ENCODE measurements around the gene DNAJC16.
"Not testable (repeated sequence)": the region's sequence is repeated elsewhere in the genome, so short reads cannot be mapped to it uniquely, and the experiment has no call there.

Gene DNAJC16

DNA sequence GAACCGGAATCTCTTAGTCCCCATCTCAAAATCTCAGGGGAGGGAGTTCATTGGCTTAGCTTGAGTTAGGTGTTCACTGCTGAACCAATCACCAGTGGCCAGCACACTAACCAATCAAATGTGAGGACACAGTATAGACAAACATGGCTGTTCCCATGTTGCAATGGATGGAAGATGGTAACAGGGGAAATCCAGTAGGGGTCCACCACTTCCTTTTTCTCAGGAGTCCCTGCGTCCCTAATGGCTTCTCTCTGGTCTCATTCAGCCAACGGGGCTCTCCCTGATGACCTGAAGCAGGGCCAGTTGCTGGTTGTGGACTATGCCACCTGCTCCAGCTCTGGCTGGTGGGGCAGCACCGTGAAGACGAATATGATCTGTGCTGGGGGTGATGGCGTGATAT is 41.0 kb upstream of the DNAJC16 start:
- TF ChIP-seq, protein P1, sequence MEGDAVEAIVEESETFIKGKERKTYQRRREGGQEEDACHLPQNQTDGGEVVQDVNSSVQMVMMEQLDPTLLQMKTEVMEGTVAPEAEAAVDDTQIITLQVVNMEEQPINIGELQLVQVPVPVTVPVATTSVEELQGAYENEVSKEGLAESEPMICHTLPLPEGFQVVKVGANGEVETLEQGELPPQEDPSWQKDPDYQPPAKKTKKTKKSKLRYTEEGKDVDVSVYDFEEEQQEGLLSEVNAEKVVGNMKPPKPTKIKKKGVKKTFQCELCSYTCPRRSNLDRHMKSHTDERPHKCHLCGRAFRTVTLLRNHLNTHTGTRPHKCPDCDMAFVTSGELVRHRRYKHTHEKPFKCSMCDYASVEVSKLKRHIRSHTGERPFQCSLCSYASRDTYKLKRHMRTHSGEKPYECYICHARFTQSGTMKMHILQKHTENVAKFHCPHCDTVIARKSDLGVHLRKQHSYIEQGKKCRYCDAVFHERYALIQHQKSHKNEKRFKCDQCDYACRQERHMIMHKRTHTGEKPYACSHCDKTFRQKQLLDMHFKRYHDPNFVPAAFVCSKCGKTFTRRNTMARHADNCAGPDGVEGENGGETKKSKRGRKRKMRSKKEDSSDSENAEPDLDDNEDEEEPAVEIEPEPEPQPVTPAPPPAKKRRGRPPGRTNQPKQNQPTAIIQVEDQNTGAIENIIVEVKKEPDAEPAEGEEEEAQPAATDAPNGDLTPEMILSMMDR (IDR thresholded peaks at IDR 0.05; ENCODE audit: extremely low read depth, missing control alignments) = no peak
- no peak for DNase-seq (ENCODE audit: low spot score)

DNA sequence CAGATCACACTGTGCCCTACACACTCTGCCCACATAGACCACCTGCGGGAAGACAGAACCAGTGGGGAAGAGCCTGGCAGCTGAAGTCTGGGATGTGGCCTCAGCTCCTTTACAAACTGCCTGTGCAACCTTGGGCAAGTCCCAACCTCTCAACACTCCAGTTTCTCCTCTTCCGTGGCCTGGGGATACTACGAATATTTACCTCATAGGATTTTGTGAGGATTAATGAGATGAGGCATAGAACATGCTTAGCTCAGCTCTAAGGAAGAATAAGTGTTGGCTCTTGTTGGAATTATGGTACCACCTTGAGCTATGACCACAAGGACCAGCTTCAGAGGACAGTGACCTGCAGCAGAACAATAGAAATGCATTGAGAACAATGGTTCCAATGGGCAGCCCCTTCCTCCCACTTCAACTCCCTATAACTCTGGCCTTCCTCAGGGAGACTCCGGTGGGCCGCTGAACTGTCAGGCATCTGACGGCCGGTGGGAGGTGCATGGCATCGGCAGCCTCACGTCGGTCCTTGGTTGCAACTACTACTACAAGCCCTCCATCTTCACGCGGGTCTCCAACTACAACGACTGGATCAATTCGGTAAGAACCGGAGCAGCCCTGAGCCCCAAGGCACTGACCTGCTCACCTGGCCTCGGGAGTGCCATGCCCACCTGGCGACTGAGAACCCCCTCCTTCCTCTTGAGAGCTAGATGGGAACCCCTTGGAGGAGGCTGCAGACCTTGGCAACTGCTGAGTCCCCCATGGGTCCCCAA is 39.6 kb upstream of the DNAJC16 start:
- DNase-seq (ENCODE audit: low spot score) = not testable (repeated sequence)

DNA sequence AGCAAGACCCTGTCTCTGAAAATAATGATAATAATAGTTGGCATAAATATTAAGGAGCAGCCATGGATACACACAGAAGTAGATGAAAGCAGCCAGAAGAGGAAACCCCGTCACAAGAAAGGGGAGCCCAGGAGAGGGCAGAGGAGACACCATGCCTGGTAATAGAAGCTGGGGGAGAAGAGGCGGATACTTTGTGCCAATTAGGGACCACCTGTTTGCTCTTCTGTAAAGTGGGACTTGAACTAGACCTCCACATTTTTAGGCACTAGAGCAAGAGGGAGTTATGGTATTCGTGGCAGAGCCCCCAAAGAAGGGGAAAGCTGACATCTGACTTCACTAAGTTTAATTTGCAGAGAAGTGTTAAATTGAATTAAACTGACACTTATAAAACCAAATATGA is 38.3 kb upstream of the DNAJC16 start:
- DNase-seq (ENCODE audit: low spot score) = no peak
- TF ChIP-seq, protein P1 (IDR thresholded peaks at IDR 0.05; ENCODE audit: extremely low read depth, missing control alignments) = no peak

DNA sequence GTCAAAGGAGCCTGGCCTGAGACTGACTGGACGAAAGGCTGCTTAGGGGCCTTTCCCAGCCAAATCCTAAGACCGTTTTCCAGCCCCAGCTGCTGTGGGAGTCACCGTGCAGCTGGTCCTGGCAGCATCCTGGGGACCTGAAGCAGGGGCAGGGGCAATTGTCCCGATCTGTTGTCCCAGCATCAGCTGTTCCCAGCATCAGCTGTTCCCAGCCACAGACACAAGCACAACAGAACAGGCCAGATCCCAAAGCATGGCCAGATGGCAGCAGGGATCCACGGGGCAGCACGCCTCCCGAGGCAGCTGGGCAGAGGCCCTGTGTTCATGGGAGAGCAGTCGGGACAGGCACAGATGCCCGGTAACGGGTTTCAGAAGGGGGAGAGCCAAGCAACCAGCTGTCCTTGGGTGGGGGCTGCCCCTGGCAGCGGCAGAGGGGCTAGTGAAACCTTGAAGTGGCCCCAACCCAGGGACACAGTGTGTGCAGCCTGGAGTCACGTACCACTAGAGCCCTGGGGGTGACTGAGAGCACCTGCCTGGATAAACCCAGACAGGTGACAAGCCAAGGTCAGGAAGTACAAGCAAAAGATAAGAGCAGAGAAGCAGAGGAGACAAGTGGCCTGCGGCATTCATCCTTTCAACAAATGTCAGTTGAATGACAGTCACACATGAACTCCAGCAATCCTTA is 37.5 kb upstream of the DNAJC16 start:
- TF ChIP-seq, protein P1 (IDR thresholded peaks at IDR 0.05; ENCODE audit: extremely low read depth, missing control alignments) = no peak
- DNase-seq (ENCODE audit: low spot score) = no peak

DNA sequence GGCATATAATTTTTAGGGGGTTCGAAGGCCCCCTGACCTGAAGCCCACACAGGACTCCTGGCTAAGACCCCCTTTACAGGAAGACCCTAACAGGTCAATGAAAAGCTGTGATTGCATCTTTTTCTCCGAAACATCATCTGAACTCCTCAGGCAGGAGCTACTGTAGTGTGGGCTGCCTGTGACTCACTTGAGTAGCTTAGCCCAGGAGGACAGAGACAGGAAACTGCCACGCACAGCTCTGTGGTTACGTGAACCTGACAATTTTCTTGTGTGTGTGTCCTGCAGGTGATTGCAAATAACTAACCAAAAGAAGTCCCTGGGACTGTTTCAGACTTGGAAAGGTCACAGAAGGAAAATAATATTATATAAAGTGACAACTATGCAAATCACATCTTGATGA is 35.6 kb upstream of the DNAJC16 start:
- DNase-seq (ENCODE audit: low spot score) = not testable (repeated sequence)

DNA sequence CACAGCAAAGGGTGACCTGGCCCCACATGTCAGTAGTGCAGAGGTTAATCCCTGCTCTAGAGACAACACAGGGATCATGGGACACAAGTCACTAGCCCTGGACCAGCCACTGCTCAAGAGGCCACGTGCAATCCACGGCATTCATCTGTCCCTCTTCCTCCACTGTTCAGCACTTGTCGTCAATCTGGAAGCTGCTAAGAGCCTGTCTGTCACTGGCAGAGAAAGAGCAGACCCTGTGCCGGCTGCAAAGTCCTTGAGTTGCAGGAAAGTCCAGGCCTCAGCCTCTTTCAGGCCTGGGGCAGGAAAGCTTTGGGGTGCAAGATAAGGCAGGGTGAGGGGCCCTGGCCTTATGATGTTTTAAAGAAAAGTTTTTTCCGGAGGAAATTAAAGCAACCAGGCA is 34.1 kb upstream of the DNAJC16 start:
- TF ChIP-seq, protein P1 (IDR thresholded peaks at IDR 0.05; ENCODE audit: extremely low read depth, missing control alignments) = no peak
- DNase-seq (ENCODE audit: low spot score) = no peak

DNA sequence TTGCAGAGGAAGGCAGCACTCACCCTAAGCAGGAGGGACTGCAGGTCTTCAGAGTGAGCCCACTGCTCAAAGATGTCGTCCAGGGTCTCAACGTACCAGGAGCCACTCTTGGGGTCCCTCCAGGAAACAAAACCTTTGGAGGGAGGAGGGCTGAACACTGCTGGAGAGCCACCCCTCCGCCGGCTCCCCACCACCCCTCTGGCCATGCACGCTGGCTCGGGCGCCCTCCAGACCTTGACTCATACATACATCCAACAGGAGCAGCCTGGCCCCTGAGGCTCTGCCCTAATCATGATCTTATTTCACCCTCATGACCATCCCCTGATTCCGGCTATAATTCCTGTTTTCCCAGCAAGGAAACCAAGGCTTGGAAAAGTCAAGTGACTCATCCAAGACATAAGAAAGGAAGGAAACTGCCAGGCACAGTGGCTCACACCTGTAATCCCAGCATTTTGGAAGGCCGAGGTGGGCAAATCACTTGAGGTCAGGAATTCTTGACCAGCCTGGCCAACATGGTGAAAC is 32.7 kb upstream of the DNAJC16 start:
- no peak for DNase-seq (ENCODE audit: low spot score)
- TF ChIP-seq, protein P1 (IDR thresholded peaks at IDR 0.05; ENCODE audit: extremely low read depth, missing control alignments) = no peak

DNA sequence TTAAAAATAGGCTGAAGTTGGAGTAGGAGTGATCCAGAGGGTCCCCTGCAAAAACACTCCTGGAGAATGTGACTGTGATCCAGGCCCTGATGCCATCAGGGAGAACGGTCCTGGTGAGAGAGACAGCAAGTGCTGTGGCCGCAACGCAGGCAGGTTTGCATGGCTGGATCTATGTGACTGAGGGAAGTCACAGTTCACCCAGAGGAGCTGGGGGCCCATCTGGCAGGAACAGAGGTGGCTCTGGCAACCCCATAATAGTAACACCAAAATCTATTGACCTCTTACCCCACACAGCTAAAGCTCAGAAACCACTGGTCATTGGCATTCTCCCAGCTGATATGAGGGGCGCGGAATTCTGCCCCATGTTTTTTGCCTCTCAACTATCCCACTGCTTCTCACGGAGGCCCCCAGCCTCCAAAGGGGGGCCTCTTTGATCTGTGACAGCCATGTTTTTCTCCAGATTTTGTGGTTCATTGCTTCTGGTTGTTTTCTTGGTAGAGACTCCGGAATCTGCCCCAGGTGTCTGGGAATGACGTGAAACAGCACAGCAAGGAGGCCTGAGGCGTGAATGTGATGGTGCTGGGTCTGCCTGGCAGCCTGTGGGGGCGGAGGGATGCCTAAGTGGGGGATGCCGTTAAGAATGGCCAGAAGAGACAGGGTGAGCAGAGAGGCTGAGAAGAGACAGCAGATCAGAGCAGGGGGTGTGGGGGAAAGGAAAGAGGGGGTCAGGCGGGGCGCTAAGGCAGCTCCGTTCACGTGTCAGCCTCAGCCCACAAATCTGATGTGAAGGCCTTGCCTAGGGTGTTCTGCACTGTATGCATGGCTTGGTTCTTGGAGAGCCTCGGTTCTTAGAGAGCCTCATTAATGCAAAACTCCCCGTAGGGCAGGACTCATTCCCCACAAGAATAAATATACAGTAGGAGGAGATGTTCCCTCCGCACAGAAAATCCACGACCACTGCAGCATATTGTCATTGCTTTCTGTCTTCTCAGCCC is 26.2 kb upstream of the DNAJC16 start:
- DNase-seq (ENCODE audit: low spot score) = no peak
- TF ChIP-seq, protein P1 (IDR thresholded peaks at IDR 0.05; ENCODE audit: extremely low read depth, missing control alignments) = no peak

Measured in GM20000 (cell line).